Immature natural killer cell (primary cell): ENCODE data around the gene TSHR. TPM values are rescaled to one million over a fixed set of nuclear protein-coding genes. Genes with fewer than 3 reads are reported as not detected.

Experiments used
- DNase-seq, 3 donors: peaks; one replicate each; pipeline ENCODE4 v3.0.0; 2022; ENCODE audit warnings: mixed read lengths in 1 of 3
- H3K27ac Mint-ChIP-seq, 6 donors: one replicate each; pipeline ENCODE4 v1.8.0; 2020; ENCODE audit warnings: mixed read lengths in 6 of 6, mild to moderate bottlenecking in 5 of 6, inconsistent platforms in 4 of 6, moderate library complexity in 3 of 6
- H3K27me3 Mint-ChIP-seq, 3 donors: one replicate each; pipeline ENCODE4 v1.8.0; 2020 to 2021; ENCODE audit warnings: low read depth in 3 of 3, mild to moderate bottlenecking in 3 of 3, mixed read lengths in 3 of 3, moderate library complexity in 3 of 3, inconsistent platforms in 1 of 3
- H3K36me3 Mint-ChIP-seq, 3 donors: one replicate each; pipeline ENCODE4 v1.8.0; 2020; ENCODE audit warnings: mixed read lengths in 3 of 3, inconsistent platforms in 2 of 3, mild to moderate bottlenecking in 2 of 3
- H3K4me1 Mint-ChIP-seq, 2 donors: one replicate each; pipeline ENCODE4 v1.8.0; 2020; ENCODE audit warnings: inconsistent platforms in 2 of 2, mild to moderate bottlenecking in 2 of 2, mixed read lengths in 2 of 2, moderate library complexity in 1 of 2
- H3K4me3 Mint-ChIP-seq, 5 donors: one replicate each; pipeline ENCODE4 v1.8.0; 2020; ENCODE audit warnings: mild to moderate bottlenecking in 5 of 5, mixed read lengths in 5 of 5, inconsistent platforms in 3 of 5, moderate library complexity in 3 of 5
- H3K9me3 Mint-ChIP-seq, 6 donors: one replicate each; pipeline ENCODE4 v1.8.0; 2020; ENCODE audit warnings: mild to moderate bottlenecking in 6 of 6, mixed read lengths in 6 of 6, inconsistent platforms in 4 of 6, moderate library complexity in 3 of 6
- polyA plus RNA-seq, 3 donors: library from polyadenylated mRNA; unstranded; fragments of 300-500 nt; fragmentation: Illumina TruSeq; gene quantifications; one replicate each; pipeline ENCODE4 v1.2.3, GENCODE V29; 2021

Gene TSHR
- polyA plus RNA-seq, 3 donors from 2014 or later, result not detected

DNA sequence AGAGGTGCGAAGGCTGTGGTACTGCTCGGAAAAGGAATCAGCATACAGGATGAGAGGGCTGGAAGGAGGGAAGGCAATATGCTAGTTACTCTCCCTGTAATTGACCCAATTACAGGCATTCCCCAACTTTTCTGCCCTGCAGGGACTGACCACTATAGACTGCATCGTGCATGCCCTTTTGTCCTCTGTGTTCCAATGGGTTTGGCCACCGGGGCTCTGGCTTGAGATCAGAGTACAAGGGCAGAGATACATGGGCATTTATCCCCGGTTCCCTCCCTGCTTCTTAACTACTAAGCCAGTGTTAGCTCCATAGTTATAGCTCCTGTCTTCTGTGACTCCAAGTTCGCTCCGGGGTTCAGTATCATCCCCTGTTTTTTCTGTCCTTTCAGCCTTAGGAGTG is 205.7 kb downstream of the TSHR start:
- H3K4me1 Mint-ChIP-seq, result no peaks in the 10 kb centered on the region

GRCh38 chr14:81161749-81162148 is 206.3 kb downstream of the TSHR start:
- Mint-ChIP-seq H3K4me3 (no peak overlapping the region), H3K36me3 (no peaks in the 10 kb centered on the region), H3K9me3 (no peaks in the 10 kb centered on the region), H3K27ac (no peak overlapping the region), H3K4me1 (no peaks in the 10 kb centered on the region), H3K27me3 (peaks cover 0 to 2% (median 0%) of the 10 kb centered on the region in 3 donors)
- DNase-seq, result no peak

More for the DNA sequence above, 205.7 kb downstream of the TSHR start:
- Mint-ChIP-seq H3K36me3 (no peaks in the 10 kb centered on the region), H3K27me3 (peaks cover 0 to 2% (median under 1%) of the 10 kb centered on the region in 3 donors), H3K27ac (no peak overlapping the region), H3K9me3 (no peaks in the 10 kb centered on the region), H3K4me3 (no peak overlapping the region)
- DNase-seq, result no peak

DNA sequence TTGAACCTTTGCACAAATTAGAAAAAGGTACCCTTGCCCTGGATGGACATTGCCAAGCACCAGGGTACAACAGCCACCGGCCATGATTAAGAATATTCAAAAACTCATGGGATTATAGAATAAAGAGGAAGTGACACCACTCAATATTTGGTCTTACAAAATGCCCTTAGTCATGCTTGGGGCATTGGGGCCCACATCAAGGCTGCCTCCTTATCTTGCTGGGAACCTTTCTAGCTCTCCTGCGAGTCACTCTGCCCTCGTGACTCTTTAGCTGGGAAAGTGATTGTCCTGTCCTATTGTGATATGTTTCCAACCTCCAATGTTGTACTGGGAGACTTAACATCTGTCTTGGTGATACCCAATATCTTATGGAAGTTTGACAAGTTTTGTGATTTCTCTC is 207.5 kb downstream of the TSHR start:
- no peak overlapping the region for H3K27ac Mint-ChIP-seq

GRCh38 chr14:81164167-81164774 is 208.8 kb downstream of the TSHR start:
- H3K9me3 Mint-ChIP-seq, result no peaks in the 10 kb centered on the region
- no peaks in the 10 kb centered on the region for H3K27me3 Mint-ChIP-seq
- H3K4me3 Mint-ChIP-seq, result no peak overlapping the region
- H3K36me3 Mint-ChIP-seq, result no peaks in the 10 kb centered on the region
- peak overlapping the region in 1 of 6 donors; percentile 4 for H3K27ac Mint-ChIP-seq
- peaks cover 4 to 13% of the 10 kb centered on the region in 2 donors for H3K4me1 Mint-ChIP-seq
- peak in 1 of 3 donors; percentile 11 for DNase-seq

More for the DNA sequence above, 207.5 kb downstream of the TSHR start:
- no peak for DNase-seq
- Mint-ChIP-seq H3K4me3 (no peak overlapping the region), H3K9me3 (no peaks in the 10 kb centered on the region), H3K27me3 (peaks cover 0 to 2% (median 0%) of the 10 kb centered on the region in 3 donors), H3K36me3 (no peaks in the 10 kb centered on the region), H3K4me1 (no peaks in the 10 kb centered on the region)

- Mint-ChIP-seq H3K4me1 (peaks cover 13 to 22% of the 10 kb centered on the region in 2 donors), H3K27me3 (peaks cover under 1 to 3% (median 2%) of the 10 kb centered on the region in 3 donors), H3K9me3 (no peaks in the 10 kb centered on the region), H3K4me3 (no peak overlapping the region), H3K27ac (no peak overlapping the region), H3K36me3 (no peaks in the 10 kb centered on the region)
- no peak for DNase-seq
Observed at GRCh38 chr14:81165188-81165587, 209.8 kb downstream of the TSHR start.

DNA sequence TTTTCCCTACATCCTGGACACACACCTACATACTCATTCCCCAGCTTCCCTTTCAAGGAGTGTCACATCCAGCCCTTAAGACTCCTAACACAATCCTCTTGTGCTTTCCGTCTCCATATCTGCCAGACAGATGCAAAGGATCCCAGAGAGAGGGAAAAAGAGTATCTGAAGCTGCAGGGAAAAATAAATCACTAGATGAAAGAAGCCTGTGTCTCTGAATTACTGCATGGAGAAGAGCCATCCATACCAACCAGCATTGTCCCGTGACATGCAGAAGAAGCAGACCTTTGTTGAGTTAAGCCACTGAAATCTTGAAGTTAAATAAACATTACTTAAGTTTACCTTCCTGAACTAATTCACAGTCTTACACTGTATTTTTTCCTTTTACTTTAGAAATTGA is 210.7 kb downstream of the TSHR start:
- no peaks in the 10 kb centered on the region for H3K9me3 Mint-ChIP-seq
- H3K4me1 Mint-ChIP-seq, result peaks cover 18 to 32% of the 10 kb centered on the region in 2 donors

GRCh38 chr14:81169267-81169666 is 213.8 kb downstream of the TSHR start:
- H3K9me3 Mint-ChIP-seq, result no peaks in the 10 kb centered on the region
- no peaks in the 10 kb centered on the region for H3K36me3 Mint-ChIP-seq
- H3K4me1 Mint-ChIP-seq, result peaks cover 18 to 32% of the 10 kb centered on the region in 2 donors
- peaks cover 2 to 4% (median 4%) of the 10 kb centered on the region in 3 donors for H3K27me3 Mint-ChIP-seq
- H3K4me3 Mint-ChIP-seq, result peak overlapping the region; percentile 89 to 95 (median 90)
- DNase-seq, result no peak
- H3K27ac Mint-ChIP-seq, result peak overlapping the region; percentile 84 to 95 (median 92)

More for the DNA sequence above, 210.7 kb downstream of the TSHR start:
- Mint-ChIP-seq H3K27me3 (peaks cover 2 to 4% (median 4%) of the 10 kb centered on the region in 3 donors), H3K36me3 (no peaks in the 10 kb centered on the region), H3K27ac (peak overlapping the region in 1 of 6 donors; percentile 26), H3K4me3 (no peak overlapping the region)
- DNase-seq, result no peak

DNA sequence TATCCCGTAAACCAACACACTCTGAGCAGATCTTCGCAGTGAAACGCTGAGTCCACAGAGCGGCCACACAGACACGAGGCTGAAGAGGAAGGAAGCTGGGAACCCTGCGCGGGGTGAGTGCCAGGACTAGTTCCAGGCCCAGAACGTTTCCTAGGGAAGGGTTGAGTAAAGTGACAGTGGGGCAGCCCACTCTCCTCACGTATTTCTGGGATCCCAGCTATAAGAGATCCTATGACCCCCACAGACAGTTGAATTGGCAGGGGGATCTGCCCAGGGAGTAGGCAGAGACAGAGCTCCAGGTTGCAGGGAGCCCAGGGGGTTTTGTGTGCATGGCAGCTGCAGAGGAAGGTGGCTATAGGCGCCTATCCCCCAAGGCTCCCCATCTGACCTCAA is 214.3 kb downstream of the TSHR start:
- H3K4me1 Mint-ChIP-seq, result peaks cover 18 to 32% of the 10 kb centered on the region in 2 donors
- peaks cover 2 to 4% (median 4%) of the 10 kb centered on the region in 3 donors for H3K27me3 Mint-ChIP-seq
- peak in 1 of 3 donors; percentile 13 for DNase-seq
- H3K36me3 Mint-ChIP-seq, result no peaks in the 10 kb centered on the region
- H3K27ac Mint-ChIP-seq, result peak overlapping the region; percentile 84 to 95 (median 92)
- no peaks in the 10 kb centered on the region for H3K9me3 Mint-ChIP-seq
- H3K4me3 Mint-ChIP-seq, result peak overlapping the region; percentile 89 to 95 (median 90)

DNA sequence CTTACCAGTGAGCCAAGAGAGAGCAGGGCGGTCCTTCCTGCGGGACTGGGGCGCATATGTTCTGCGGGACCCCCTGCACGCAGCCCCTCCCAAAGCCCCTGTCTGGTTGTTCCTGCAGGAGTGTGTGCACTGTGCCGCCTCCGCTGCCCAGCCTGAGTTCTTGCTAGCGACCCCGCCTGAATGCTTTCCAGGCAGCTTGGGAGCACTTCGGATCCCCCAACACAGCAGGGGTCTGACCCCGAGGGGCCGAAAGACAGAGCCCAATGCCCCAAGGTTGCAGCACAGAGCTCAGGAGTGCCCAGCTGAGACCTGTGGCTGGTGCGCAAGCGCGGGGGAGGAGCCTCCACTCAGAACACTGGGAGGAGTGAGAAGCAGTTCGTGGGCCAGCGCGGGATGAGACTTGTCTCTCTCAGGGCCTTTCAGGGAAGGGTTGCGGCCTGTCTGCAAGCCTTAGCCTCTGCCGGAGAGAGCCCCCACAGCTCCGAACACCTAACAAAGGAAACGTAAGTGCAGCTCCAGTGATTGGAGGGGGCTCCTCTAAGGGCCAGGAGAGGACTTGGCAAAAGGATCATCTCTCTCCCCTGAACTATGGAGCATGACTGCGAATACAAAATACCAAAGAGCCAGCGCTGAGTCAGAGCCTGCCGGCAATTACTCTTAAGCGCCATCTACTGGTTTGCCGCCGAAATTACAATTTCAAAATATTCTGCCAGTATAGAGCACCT is 214.8 kb downstream of the TSHR start:
- no peaks in the 10 kb centered on the region for H3K36me3 Mint-ChIP-seq
- H3K4me1 Mint-ChIP-seq, result peaks cover 18 to 32% of the 10 kb centered on the region in 2 donors
- peak overlapping the region; percentile 89 to 95 (median 90) for H3K4me3 Mint-ChIP-seq
- H3K27me3 Mint-ChIP-seq, result peaks cover 2 to 4% (median 4%) of the 10 kb centered on the region in 3 donors
- H3K27ac Mint-ChIP-seq, result peak overlapping the region; percentile 84 to 95 (median 92)
- peak; percentile 87 to 91 (median 90) for DNase-seq
- H3K9me3 Mint-ChIP-seq, result no peaks in the 10 kb centered on the region

DNA sequence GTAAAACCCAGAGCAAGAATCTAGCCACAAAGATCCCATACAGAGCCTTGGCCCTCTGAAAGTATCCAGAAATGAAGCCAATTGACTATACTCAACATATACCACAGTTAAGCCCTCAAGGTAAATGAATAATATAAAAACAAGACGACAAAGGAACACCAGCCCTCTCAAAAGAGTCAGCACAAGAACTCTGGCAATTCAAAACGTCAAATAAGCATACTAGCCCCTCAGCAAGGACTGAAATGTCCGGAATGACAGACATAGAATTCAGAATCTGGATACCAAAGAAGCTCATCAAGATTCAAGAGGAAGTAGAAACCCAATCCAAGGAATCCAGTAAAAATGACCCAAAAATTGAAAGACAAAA is 215.4 kb downstream of the TSHR start:
- no peaks in the 10 kb centered on the region for H3K36me3 Mint-ChIP-seq
- DNase-seq, result no peak
- peak overlapping the region; percentile 89 to 95 (median 90) for H3K4me3 Mint-ChIP-seq
- peaks cover 2 to 4% (median 4%) of the 10 kb centered on the region in 3 donors for H3K27me3 Mint-ChIP-seq
- H3K27ac Mint-ChIP-seq, result peak overlapping the region; percentile 84 to 95 (median 92)
- H3K4me1 Mint-ChIP-seq, result peaks cover 18 to 32% of the 10 kb centered on the region in 2 donors
- no peaks in the 10 kb centered on the region for H3K9me3 Mint-ChIP-seq

- Mint-ChIP-seq H3K9me3 (no peaks in the 10 kb centered on the region), H3K27ac (no peak overlapping the region), H3K4me3 (no peak overlapping the region), H3K27me3 (peaks cover 2 to 4% (median 4%) of the 10 kb centered on the region in 3 donors), H3K4me1 (peaks cover 30 to 45% of the 10 kb centered on the region in 2 donors), H3K36me3 (no peaks in the 10 kb centered on the region)
- no peak for DNase-seq
Observed at GRCh38 chr14:81172353-81172752, 216.9 kb downstream of the TSHR start.

GRCh38 chr14:81172881-81173280 is 217.5 kb downstream of the TSHR start:
- H3K9me3 Mint-ChIP-seq, result no peaks in the 10 kb centered on the region
- no peak overlapping the region for H3K27ac Mint-ChIP-seq
- peaks cover 2 to 4% (median 4%) of the 10 kb centered on the region in 3 donors for H3K27me3 Mint-ChIP-seq
- no peaks in the 10 kb centered on the region for H3K36me3 Mint-ChIP-seq
- peaks cover 35 to 51% of the 10 kb centered on the region in 2 donors for H3K4me1 Mint-ChIP-seq
- no peak overlapping the region for H3K4me3 Mint-ChIP-seq
- no peak for DNase-seq

- Mint-ChIP-seq H3K36me3 (peaks cover 0 to 8% (median 7%) of the 10 kb centered on the region in 3 donors), H3K27me3 (no peaks in the 10 kb centered on the region), H3K4me1 (peaks cover 27 to 34% of the 10 kb centered on the region in 2 donors), H3K27ac (peak overlapping the region; percentile 54 to 85 (median 83)), H3K9me3 (no peaks in the 10 kb centered on the region), H3K4me3 (peak overlapping the region in 2 of 5 donors; percentile 4 to 22)
- DNase-seq, result no peak
Observed at GRCh38 chr14:81176241-81176640, 220.8 kb downstream of the TSHR start.

DNA sequence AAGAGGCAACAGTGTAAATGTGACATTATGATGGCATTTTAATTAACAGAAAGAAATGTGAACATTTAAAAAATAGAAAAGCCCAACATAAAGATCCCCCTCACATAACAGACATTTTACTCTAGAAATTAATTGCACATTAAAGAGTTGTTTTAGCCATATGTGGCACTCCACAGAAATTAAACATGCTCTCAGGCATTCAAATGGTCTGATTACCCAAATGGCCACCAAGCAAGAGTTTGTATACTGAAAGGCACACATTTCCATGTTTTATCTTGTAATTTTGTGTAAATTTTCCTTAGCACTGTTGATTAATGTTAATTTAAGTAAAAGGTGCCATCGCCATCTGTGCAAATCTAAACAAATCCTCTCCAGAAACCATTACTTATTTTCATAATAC is 221.8 kb downstream of the TSHR start:
- Mint-ChIP-seq H3K27ac (peak overlapping the region; percentile 68 to 89 (median 84)), H3K4me1 (peaks cover 27 to 38% of the 10 kb centered on the region in 2 donors), H3K27me3 (no peaks in the 10 kb centered on the region), H3K36me3 (peaks cover 5 to 14% (median 8%) of the 10 kb centered on the region in 3 donors), H3K4me3 (peak overlapping the region; percentile 31 to 73 (median 65)), H3K9me3 (no peaks in the 10 kb centered on the region)
- no peak for DNase-seq
